Activated CD8-positive, alpha-beta memory T cell treated with anti-CD3 and anti-CD28 coated beads for 48 hours (primary cell): Measurements from ENCODE around the gene DLL4.
"Not testable (repeated sequence)": the region's sequence is repeated elsewhere in the genome, so short reads cannot be mapped to it uniquely, and the experiment has no call there.

Experiments used
- DNase-seq, 3 experiments: peaks; one replicate each; pipeline ENCODE4 v3.0.0-alpha.2; 2020; ENCODE audit warnings: low read depth in 2 of 3, low spot score in 2 of 3

The DLL4 gene

DNA sequence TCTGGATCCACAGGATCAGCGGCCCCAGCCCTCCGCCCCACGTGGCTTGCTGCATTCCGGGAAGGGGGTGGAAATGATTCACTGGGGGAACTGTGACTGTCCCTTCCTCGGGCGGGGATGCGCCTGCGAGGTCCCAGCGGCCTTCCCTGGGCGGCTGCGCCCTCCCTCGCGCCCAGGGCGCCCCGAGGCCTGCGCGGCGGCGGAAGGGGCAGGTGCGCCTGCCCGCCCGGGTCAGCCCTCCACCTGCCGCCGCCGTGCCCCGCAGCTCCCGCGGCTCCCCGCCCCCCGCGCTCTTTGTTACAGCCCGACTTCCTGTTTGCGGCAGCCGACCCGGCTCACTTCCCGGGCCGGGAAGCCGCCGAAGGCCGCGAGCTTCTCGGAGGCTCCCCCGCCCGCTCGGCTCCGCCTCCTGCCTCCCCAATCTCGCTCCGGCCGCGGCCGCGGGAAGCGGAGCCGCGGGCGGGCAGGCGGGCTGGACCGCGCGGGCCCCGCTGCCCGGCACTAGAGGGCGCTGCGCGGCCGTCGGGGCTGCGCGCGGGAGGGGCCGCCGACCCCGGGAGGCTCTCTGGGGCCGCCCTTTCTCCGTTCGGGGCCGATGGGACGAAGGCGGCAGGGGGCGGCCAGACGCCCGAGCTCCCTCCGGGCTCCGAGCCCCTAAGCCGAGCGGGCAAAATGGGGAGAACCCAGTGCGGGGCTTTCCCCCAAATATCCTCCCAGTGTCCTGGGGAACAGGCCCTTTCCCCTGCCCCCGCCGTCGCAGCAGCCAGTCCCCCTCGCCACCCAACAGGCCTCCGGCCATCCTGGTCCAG, 12.6 kb downstream of the DLL4 start:
- peak in 1 of 3 experiments; percentile 52 for DNase-seq

GRCh38 chr15:40942337-40942854, 13.3 kb downstream of the DLL4 start:
- DNase-seq = no peak

DNA sequence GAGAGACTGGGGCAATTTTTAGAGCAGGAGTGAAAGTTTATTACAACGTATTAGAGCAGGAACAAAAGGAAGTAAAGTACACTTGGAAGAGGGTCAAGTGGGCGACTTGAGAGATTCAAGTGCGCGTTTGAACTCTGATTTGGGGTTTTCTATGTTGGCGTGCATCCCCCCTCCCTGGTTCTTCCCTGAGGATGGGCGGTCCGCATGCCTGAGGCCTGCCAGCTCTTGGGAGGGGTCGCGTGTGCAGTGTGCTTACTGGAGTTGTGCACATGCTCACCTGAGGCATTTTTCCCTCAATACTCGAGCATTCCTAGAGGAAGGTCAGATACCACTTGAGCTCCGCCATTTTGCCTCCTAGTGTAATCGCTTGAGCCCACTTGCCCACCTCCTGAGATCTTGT, 13.7 kb downstream of the DLL4 start:
- no peak for DNase-seq

DNA sequence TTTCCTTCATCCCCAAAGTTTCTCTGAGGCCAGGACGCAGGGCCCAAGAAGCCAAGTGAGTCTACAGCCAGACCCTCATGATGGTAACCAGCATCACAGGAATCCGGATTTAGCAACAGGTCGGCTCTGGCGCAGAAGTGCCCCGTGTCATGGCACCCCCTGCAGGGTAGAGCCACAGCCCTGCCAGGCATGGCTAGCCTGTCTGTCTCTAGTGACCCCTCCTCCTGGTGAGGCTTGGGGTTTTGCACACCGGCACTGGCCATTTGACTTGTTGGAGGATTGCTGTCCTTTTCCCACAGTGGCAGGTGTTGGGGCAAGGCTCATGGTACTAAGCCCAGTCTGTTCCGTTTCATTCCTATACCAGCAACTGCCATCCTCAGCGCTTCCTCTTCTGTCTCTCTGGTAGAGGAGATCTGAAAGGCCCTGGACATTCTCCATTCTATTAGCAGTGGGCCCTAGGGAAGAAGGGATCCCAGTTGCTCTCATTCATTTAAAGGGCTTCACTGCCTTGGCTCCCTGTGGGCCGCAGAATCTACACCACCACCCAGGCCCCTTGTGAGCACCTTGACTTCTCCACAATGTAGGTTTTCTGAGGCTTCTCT, 14.7 kb downstream of the DLL4 start:
- DNase-seq = no peak

- DNase-seq = no peak
Observed at GRCh38 chr15:40944510-40945296, 15.6 kb downstream of the DLL4 start.

- DNase-seq = no peak
Observed at GRCh38 chr15:40948706-40949473, 19.8 kb downstream of the DLL4 start.

DNA sequence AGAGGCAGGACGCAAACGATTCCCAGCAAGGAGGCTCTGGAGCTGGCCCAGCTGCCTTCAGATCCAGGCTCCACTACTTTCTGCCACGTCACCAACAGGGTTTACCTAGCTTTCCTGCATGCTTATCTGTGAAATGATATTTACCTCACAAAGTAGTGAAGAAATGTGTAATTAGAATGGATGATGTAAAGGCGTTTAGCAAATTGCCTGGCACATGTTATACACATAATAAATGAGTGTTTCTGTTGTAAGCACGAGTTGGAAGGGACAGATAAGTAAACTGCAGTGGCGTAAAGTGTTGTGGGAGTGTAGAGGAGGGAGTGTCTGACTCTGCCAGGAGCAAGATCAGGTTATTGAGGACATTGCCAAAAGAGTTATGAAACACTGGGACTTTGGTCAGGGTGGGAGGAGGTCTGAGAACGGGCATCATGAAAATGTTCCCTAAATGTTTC, 20.6 kb downstream of the DLL4 start:
- no peak for DNase-seq

GRCh38 chr15:40951764-40952163, 22.6 kb downstream of the DLL4 start:
- DNase-seq = no peak

DNA sequence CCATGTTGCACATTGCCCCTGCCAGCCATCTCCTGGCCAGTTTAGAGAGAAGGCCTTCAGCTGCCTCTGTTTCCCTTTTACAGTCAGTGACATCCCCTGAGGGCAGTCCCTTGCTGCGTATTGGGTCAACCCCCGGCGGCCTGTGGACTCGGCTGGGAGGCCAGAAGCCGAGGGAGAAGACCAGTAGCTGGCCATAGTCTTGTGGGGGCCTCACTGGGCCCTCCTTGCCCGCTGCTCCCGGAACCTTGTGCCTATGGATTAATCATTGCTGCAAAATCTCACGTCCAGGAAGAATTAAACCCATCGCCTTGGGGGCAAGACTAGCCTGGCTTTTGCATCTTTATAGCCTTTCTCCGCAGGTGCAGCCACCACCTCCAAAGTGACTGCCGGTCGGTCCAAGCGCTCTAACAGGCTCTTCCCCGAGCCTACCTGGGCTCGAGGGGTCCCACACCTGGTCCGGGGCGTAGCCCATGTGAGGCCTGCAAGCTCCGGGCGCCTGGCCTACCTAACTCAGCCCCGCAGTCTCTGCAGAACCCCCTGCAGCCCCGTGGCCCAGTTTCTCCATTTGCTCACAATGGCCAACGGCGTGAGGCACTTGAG, 23.3 kb downstream of the DLL4 start:
- no peak for DNase-seq

DNA sequence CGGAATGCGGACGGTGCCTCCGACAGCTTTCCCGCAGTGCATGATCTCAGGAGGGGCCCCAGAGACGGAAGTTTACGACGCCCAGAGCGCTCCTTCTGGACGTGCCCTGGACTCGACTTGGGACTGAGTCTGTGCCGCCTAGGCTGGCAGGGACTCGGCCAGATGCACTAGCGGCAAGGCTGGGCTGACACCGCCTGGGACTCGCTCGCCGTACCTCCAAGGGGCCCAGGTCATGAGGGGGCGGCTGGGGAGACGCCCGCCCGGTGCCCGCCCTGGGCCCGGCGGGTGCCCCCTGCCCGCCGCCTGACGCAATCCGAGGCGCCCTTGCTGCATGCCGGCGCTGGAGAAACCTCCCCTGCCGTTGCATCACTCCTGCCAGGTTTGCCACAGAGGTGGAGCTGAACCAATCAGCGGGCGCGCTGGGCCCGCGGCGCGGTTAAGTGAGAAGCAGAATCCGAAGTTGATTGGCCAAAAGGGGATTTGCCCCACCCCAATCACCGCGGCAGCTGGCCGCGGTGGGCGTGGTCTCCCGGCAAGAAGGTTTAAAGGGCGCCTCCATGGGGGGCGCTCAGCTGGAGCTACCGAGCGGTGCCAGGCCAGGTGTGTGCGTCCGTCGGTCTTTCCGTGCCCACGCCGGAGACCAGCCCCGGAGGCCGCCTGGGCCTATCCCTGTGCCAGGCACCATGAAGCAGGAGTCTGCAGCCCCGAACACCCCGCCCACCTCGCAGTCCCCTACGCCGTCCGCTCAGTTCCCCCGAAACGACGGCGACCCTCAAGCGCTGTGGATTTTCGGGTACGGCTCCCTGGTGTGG, 24.0 kb downstream of the DLL4 start, which contains the start of gene CHAC1:
Gene CHAC1 (plus strand): TSS at position 571 of the 812 bp plus-strand sequence. CDS start 113 bp downstream, at position 684.
- DNase-seq = peak; percentile 89 to 92 (median 91)

DNA sequence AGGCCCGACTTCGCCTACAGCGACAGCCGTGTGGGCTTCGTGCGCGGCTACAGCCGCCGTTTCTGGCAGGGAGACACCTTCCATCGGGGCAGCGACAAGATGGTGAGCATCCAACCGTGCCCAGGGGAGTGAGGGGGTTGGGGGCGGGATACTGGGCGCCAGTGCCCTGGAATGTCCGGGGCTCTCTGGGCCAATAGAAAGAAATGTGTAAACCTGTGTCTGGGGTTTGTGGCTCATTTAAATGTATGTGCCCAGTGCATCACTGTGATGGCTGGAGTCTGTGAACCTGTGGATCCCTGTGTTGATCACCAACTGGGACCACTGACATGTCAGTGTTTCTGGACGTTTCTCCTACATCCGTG, 24.6 kb downstream of the DLL4 start:
- no peak for DNase-seq

DNA sequence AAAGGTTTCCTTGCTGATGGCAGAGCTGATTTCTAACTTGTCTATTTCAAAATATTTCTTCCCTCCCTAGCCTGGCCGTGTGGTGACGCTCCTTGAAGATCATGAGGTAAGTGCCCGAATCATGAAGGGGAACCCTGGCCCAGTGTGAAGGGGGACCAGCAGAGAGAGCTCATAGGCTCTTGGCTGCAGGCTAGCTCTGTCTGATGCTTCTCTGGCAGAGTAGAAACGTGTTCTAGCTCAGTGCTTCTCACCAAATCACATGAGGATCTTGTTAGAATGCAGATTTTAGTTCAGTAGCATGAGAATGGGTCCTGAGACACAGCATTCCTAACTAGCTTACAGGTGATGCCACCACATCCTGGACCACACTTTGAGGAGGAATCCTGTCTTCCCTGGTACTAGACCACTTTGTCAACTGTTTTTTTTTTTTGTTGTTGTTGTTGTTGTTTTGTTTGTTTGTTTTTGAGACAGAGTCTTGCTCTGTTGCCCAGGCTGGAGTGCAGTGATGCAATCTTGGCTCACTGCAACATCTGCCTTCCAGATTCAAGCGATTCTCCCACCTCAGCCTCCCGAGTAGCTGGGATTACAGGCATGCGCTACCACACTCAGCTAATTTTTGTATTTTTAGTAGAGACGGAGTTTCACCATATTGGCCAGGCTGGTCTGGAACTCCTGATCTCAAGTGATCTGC, 25.2 kb downstream of the DLL4 start:
- not testable (repeated sequence) for DNase-seq

DNA sequence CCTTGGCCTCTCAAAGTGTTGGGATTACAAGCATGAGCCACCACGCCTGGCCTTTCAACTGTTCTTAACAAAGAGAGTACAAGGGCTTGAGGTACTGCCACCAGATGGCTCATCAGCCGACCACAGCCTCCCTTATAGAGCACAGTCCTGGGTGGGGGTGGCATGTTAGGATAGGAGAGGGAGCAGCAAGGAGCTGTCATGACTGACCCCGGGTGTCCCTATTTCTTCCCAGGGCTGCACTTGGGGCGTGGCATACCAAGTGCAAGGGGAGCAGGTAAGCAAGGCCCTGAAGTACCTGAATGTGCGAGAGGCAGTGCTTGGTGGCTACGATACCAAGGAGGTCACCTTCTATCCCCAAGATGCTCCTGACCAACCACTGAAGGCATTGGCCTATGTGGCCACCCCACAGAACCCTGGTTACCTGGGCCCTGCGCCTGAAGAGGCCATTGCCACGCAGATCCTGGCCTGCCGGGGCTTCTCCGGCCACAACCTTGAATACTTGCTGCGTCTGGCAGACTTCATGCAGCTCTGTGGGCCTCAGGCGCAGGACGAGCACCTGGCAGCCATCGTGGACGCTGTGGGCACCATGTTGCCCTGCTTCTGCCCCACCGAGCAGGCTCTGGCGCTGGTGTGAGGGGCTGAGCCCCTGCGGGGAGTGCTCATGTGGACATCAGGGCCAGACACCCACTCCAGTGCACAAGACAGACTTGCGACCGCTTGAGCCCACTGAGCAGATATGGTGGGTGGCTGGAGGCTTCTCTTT, 26.2 kb downstream of the DLL4 start:
- no peak for DNase-seq

DNA sequence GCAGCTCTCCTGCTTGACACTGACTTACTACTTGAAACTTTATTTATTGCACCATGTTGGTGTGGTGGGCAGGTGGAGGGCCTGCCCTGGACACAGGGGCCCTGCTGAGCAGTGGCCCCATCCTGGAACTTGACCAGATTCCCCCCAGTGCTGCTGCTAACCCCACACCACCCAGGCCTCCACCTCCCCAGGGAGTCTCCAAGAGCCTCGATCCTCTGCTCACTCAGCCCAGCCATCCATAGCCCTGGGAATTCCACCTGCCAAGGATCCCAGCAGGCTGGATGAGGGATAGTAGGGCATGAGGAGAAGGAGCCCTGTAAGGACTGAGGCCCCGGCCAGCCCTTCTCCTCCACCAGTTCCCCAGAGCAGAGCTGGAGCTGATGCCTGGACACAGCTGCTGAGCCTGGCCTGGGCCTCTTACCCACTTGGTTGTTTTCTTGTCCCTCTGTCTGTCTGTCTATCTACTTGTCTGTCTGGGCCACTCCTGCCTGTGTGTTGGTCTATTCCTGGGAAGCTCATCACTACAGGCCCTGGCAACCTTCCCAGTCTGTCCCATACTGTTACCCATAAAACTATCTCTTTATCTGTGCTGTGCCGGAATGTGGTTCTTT, 26.9 kb downstream of the DLL4 start:
- DNase-seq = no peak

DNA sequence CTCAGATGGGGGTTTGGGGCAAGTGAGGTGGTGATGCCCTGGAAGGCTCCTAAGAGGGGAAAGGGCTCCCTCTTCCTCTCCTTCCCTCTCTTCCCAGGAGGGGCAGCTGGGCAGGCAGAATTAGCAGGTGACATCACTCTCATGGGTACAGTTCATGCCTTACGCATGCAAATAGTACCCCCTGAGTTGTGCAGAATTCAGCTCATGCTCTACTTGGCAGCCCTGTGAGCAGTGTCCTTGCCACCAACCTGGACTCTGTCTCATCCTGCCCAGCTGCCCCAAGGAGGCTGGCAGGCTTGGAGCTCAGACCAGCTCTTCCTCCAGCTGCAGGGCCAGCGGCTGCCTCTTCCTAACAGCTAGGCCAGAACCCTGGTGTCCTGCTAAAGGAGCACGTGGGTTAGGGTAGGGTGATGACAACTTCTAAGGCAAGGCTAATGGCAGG, 27.4 kb downstream of the DLL4 start:
- DNase-seq = no peak

DNA sequence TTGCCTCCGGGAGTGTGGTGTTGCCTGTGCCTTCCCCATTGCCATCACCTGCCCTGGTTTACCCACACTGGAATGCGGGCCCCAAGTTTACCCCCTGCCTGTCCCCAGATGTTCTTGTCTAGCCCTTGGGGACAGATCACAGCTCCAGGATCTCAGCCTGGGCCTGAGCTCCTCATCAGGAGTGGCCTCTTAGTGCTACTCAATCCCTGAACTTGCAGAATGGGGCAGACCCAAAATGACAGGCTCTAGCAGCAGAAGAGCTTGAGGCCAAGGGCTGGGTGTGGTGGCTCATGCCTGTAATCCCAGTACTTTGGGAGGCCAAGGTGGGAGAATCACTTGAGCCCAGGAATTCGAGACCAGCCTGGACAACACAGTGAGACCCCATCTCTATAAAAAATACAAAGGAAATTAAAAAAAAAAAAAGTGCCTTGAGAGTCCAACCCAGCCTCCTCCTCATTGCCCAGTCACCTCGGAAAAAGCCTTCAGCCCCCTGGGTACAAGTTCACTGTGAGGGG, 28.0 kb downstream of the DLL4 start:
- DNase-seq = no peak

DNA sequence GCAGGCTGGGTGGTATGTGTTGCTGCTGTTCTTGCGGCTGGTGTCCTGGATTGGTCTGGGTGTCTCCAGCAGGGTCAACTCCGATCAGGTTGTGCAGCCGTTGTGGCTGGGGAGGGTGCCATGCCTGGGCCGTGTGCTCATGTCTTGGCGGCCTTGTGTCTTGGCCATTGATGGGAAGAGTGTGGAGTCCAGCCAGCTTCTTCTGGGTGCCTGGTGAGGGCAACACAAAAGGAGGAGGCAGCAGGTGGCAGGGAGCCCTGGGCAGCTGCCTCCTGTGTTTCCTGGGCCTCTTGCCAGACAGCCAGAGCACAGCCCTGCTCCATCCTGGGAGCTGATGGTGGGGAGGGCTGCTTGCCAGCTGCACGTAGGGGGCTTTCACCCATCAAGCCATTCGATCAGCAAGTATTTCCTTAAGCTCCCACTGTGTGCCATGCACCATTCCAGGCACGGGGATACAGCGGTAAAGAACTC, 28.5 kb downstream of the DLL4 start:
- no peak for DNase-seq
